ENCODE measurements around the gene PPP2R5B. TPM values are rescaled to one million over a fixed set of nuclear protein-coding genes. Genes with fewer than 3 reads are reported as not detected.

The PPP2R5B gene
- total RNA-seq, 1 donor from 2014 or later = 115 TPM

GRCh38 chr11:64898541-64898940 is 25.9 kb upstream of the PPP2R5B start:
- intact Hi-C loops (cut with DNase I) = no loop called here
- no peak for TF ChIP-seq CTCF (IDR thresholded peaks at IDR 0.05)
- no peaks in the 10 kb centered on the region for H3K27me3 ChIP-seq
- DNase-seq (ENCODE audit: low spot score in 2 of 2) = no peak
- peaks cover 75 to 86% of the 10 kb centered on the region in 2 donors for H3K36me3 ChIP-seq
- no peak overlapping the region for H3K27ac ChIP-seq
- H3K4me3 ChIP-seq = no peak overlapping the region
- H3K4me1 ChIP-seq = no peaks in the 10 kb centered on the region
- H3K9me3 ChIP-seq = no peaks in the 10 kb centered on the region

- no peak overlapping the region for H3K4me3 ChIP-seq
- H3K27ac ChIP-seq = no peak overlapping the region
- TF ChIP-seq CTCF (IDR thresholded peaks at IDR 0.05) = no peak
- intact Hi-C loops (cut with DNase I) = no loop called here
- no peaks in the 10 kb centered on the region for H3K9me3 ChIP-seq
- DNase-seq (ENCODE audit: low spot score in 2 of 2) = no peak
- H3K27me3 ChIP-seq = no peaks in the 10 kb centered on the region
- H3K4me1 ChIP-seq = no peaks in the 10 kb centered on the region
- peaks cover 82 to 94% of the 10 kb centered on the region in 2 donors for H3K36me3 ChIP-seq
These were observed 24.2 kb upstream of the PPP2R5B start for GRCh38 chr11:64900263-64900678.

- H3K36me3 ChIP-seq = peaks cover 87 to 97% of the 10 kb centered on the region in 2 donors
- intact Hi-C loops (cut with DNase I) = no loop called here
These were observed 23.7 kb upstream of the PPP2R5B start for GRCh38 chr11:64900774-64901173.

GRCh38 chr11:64902102-64902900 is 22.2 kb upstream of the PPP2R5B start:
- H3K36me3 ChIP-seq = peaks cover 91 to 98% of the 10 kb centered on the region in 2 donors
- TF ChIP-seq CTCF (IDR thresholded peaks at IDR 0.05) = no peak

More at GRCh38 chr11:64900774-64901173, 23.7 kb upstream of the PPP2R5B start:
- Histone ChIP-seq H3K4me3 (no peak overlapping the region), H3K9me3 (no peaks in the 10 kb centered on the region), H3K4me1 (no peaks in the 10 kb centered on the region), H3K27ac (no peak overlapping the region), H3K27me3 (no peaks in the 10 kb centered on the region)
- DNase-seq (ENCODE audit: low spot score in 2 of 2) = no peak
- TF ChIP-seq CTCF (IDR thresholded peaks at IDR 0.05) = no peak

GRCh38 chr11:64903291-64903833 is 21.1 kb upstream of the PPP2R5B start:
- Histone ChIP-seq H3K4me3 (no peak overlapping the region), H3K4me1 (no peaks in the 10 kb centered on the region), H3K9me3 (no peaks in the 10 kb centered on the region), H3K27me3 (no peaks in the 10 kb centered on the region), H3K27ac (no peak overlapping the region), H3K36me3 (peaks cover 90 to 98% of the 10 kb centered on the region in 2 donors)
- TF ChIP-seq CTCF (IDR thresholded peaks at IDR 0.05) = no peak
- intact Hi-C loops (cut with DNase I) = no loop called here
- no peak for DNase-seq (ENCODE audit: low spot score in 2 of 2)

More at GRCh38 chr11:64902102-64902900, 22.2 kb upstream of the PPP2R5B start:
- Histone ChIP-seq H3K27ac (no peak overlapping the region), H3K27me3 (no peaks in the 10 kb centered on the region), H3K9me3 (no peaks in the 10 kb centered on the region), H3K4me3 (no peak overlapping the region), H3K4me1 (no peaks in the 10 kb centered on the region)
- no peak for DNase-seq (ENCODE audit: low spot score in 2 of 2)
- intact Hi-C loops (cut with DNase I) = no loop called here

Measured in ascending aorta (tissue), 2 donors.